Vagina (tissue), 2 donors: ENCODE data around the gene SHTN1.

ENCODE experiments used
- POLR2A ChIP-seq, 2 donors: fragments of 450-650 bp; IDR thresholded peaks; one replicate each; pipeline ENCODE4 v1.6.1; 2017; ENCODE audit warnings: antibody characterized with exemption in 2 of 2, mild to moderate bottlenecking in 2 of 2, moderate library complexity in 2 of 2
- TF ChIP-seq, protein P1 (sequence below), 3 experiments: fragments of 450-650 bp in 2 of 3; fragments of 200-600 bp in 1 of 3; sonication (generic) in 1 of 3; IDR thresholded peaks; one replicate each; pipeline ENCODE4 v1.5.1; 2017 to 2019; ENCODE audit warnings: antibody characterized with exemption in 3 of 3, mild to moderate bottlenecking in 2 of 3, moderate library complexity in 2 of 3

DNA sequence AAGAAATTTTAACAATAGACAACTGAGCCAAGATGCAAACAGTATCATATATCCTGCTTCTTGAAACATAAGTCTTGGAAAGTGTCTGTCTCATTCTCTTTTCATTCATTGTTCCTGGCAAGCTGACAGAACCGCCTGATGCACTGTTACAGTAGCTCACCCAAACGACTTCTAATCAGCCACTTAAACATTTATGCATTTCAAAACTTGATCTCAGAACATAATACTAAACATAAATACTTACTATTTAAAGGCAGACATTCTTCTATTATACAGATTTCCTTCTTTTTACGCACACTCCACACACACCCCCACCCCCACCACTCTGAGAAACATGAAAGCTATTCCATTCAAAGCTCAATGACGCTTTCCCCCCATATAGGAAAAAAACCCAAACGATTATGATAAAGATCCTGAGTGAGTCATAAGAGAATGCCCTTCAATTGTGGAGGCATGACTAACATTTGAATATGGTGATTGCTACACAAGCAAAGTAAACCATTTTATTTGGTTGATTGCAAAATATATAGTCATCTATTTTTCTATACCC lies 30.5 kb downstream of the SHTN1 start:
- TF ChIP-seq POLR2A (IDR thresholded peaks at IDR 0.05) = no peak
- TF ChIP-seq, protein P1, sequence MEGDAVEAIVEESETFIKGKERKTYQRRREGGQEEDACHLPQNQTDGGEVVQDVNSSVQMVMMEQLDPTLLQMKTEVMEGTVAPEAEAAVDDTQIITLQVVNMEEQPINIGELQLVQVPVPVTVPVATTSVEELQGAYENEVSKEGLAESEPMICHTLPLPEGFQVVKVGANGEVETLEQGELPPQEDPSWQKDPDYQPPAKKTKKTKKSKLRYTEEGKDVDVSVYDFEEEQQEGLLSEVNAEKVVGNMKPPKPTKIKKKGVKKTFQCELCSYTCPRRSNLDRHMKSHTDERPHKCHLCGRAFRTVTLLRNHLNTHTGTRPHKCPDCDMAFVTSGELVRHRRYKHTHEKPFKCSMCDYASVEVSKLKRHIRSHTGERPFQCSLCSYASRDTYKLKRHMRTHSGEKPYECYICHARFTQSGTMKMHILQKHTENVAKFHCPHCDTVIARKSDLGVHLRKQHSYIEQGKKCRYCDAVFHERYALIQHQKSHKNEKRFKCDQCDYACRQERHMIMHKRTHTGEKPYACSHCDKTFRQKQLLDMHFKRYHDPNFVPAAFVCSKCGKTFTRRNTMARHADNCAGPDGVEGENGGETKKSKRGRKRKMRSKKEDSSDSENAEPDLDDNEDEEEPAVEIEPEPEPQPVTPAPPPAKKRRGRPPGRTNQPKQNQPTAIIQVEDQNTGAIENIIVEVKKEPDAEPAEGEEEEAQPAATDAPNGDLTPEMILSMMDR (IDR thresholded peaks at IDR 0.05) = no peak
